HL-60 (cell line): ENCODE measurements around the gene CNTN5.

Experiments used
- CTCF ChIP-seq: IDR thresholded peaks from one replicate; pipeline ENCODE4 v1.5.1; 2011; ENCODE audit warnings: low read length, control low read depth, inconsistent platforms; ENCODE audit not compliant: insufficient read depth
- POLR2AphosphoS5 ChIP-seq: IDR thresholded peaks from 2 replicates; pipeline ENCODE4 v1.6.1; 2012; ENCODE audit warnings: low read depth
- SPI1 ChIP-seq: IDR thresholded peaks from 2 replicates; pipeline ENCODE4 v1.6.1; 2012; ENCODE audit warnings: low read depth, mild to moderate bottlenecking, borderline replicate concordance

- TF ChIP-seq CTCF (no peak), SPI1 (no peak), POLR2AphosphoS5 (no peak)
These were observed 983.8 kb downstream of the CNTN5 start for GRCh38 chr11:100004541-100004940.
